Testis (tissue), 3 donors: ENCODE data around the gene TSPAN7. TPM values are rescaled to one million over a fixed set of nuclear protein-coding genes. Genes with fewer than 3 reads are reported as not detected.

Experiments used
- DNase-seq: peaks from one replicate; pipeline ENCODE4 v3.0.0-alpha.2; 2019
- H3K27ac ChIP-seq, 2 donors: fragments of 200-600 bp; sonication (generic); one replicate each; pipeline ENCODE4 v1.5.1; 2019
- H3K27me3 ChIP-seq: fragments of 200-600 bp; sonication (generic); one replicate; pipeline ENCODE4 v1.5.1; 2019
- H3K36me3 ChIP-seq: fragments of 200-600 bp; sonication (generic); one replicate; pipeline ENCODE4 v1.5.1; 2017; ENCODE audit warnings: low read depth; ENCODE audit errors: missing control alignments
- H3K4me1 ChIP-seq: fragments of 200-600 bp; sonication (generic); one replicate; pipeline ENCODE4 v1.5.1; 2019
- H3K4me3 ChIP-seq, 2 donors: fragments of 200-600 bp; sonication (generic); one replicate each; pipeline ENCODE4 v1.5.1; 2017 to 2019
- H3K9me3 ChIP-seq: fragments of 200-600 bp; sonication (generic); one replicate; pipeline ENCODE4 v1.5.1; 2017
- POLR2A ChIP-seq: fragments of 450-650 bp; IDR thresholded peaks from one replicate; pipeline ENCODE4 v1.6.1; 2017; ENCODE audit warnings: antibody characterized with exemption, mild to moderate bottlenecking, moderate library complexity
- WGBS, 2 donors: methylation state at CpG; one replicate each; pipeline ENCODE4 v1.1.5; 2018; 5-methylcytosine and 5-hydroxymethylcytosine counted together
- intact Hi-C: fragments of 100-400 bp; cut with DNase I; formaldehyde crosslinking; loops from one replicate; pipeline ENCODE4 v1.15.1; 2023; ENCODE audit warnings: low total_unique reads
- polyA plus RNA-seq: library from polyadenylated mRNA; stranded (reverse); fragments of 350-450 nt; fragmentation: Illumina TruSeq; extraction: RNeasy Lipid Tissue Mini Kit (QIAGEN cat#74804); gene quantifications from one replicate; pipeline ENCODE4 v1.2.3, GENCODE V29; 2014; ENCODE audit warnings: low read depth, low replicate concordance; ENCODE audit not compliant: insufficient read depth
- total RNA-seq, 2 donors: library from RNA; depleted of rRNA; stranded (reverse); fragments of >200 nt; gene quantifications; one replicate each; pipeline ENCODE4 v1.2.3, GENCODE V29; 2016
- TF ChIP-seq, protein P1 (sequence below), 3 experiments: fragments of 450-650 bp in 2 of 3; fragments of 200-600 bp in 1 of 3; sonication (generic) in 1 of 3; IDR thresholded peaks; one replicate each; pipeline ENCODE4 v1.5.1; 2016 to 2019; ENCODE audit warnings: antibody characterized with exemption in 3 of 3, mild to moderate bottlenecking in 2 of 3, moderate library complexity in 1 of 3

Gene TSPAN7
- total and polyA plus RNA-seq, 3 donors from 2014 or later = 5.7 to 21.5 (median 6.4) TPM

- Histone ChIP-seq H3K4me3 (no peak overlapping the region), H3K36me3 (no peaks in the 10 kb centered on the region), H3K27ac (no peak overlapping the region), H3K27me3 (no peaks in the 10 kb centered on the region), H3K9me3 (no peaks in the 10 kb centered on the region), H3K4me1 (no peaks in the 10 kb centered on the region)
- intact Hi-C loops = no loop called here
- WGBS, 2 donors = 49 to 58% methylated on average over 3 of the region's 3 CpGs
- TF ChIP-seq, protein P1, sequence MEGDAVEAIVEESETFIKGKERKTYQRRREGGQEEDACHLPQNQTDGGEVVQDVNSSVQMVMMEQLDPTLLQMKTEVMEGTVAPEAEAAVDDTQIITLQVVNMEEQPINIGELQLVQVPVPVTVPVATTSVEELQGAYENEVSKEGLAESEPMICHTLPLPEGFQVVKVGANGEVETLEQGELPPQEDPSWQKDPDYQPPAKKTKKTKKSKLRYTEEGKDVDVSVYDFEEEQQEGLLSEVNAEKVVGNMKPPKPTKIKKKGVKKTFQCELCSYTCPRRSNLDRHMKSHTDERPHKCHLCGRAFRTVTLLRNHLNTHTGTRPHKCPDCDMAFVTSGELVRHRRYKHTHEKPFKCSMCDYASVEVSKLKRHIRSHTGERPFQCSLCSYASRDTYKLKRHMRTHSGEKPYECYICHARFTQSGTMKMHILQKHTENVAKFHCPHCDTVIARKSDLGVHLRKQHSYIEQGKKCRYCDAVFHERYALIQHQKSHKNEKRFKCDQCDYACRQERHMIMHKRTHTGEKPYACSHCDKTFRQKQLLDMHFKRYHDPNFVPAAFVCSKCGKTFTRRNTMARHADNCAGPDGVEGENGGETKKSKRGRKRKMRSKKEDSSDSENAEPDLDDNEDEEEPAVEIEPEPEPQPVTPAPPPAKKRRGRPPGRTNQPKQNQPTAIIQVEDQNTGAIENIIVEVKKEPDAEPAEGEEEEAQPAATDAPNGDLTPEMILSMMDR (IDR thresholded peaks at IDR 0.05) = no peak
- no peak for TF ChIP-seq POLR2A
- no peak for DNase-seq
These were observed 38.7 kb downstream of the TSPAN7 start for GRCh38 chrX:38599796-38600755.

- H3K27me3 ChIP-seq = no peaks in the 10 kb centered on the region
- H3K4me3 ChIP-seq = no peak overlapping the region
- H3K4me1 ChIP-seq = no peaks in the 10 kb centered on the region
- TF ChIP-seq POLR2A = no peak
- TF ChIP-seq, protein P1 (IDR thresholded peaks at IDR 0.05) = no peak
- DNase-seq = no peak
- no peaks in the 10 kb centered on the region for H3K36me3 ChIP-seq
- intact Hi-C loops = no loop called here
- no peak overlapping the region for H3K27ac ChIP-seq
- H3K9me3 ChIP-seq = no peaks in the 10 kb centered on the region
These were observed 40.5 kb downstream of the TSPAN7 start for GRCh38 chrX:38601866-38602265.

DNA sequence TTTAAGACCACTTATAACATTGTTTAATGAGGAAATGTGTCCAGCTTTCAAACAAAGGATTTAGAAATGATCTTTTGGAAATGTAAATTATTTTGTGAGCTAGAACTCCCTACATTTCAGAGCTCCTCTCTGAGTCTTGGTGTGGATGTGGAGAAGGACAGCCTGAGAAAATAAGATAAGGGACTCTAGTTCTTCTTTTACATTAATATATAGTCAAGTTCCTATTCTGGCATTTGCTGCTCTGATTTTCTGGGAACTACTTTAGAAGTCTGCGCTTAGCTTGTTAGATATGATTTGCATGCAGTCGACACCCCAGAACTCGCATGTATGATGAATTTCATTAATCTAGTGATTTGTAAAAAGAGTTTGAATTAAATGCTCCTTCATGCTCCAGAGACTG, 45.5 kb downstream of the TSPAN7 start:
- Histone ChIP-seq H3K27ac (no peak overlapping the region), H3K9me3 (no peaks in the 10 kb centered on the region), H3K4me3 (no peak overlapping the region), H3K4me1 (no peaks in the 10 kb centered on the region), H3K36me3 (no peaks in the 10 kb centered on the region), H3K27me3 (no peaks in the 10 kb centered on the region)
- DNase-seq = no peak
- TF ChIP-seq POLR2A = no peak
- TF ChIP-seq, protein P1 (IDR thresholded peaks at IDR 0.05) = no peak
- WGBS, 2 donors = 86 to 100% methylated on average over 3 of the region's 3 CpGs
- intact Hi-C loops = no loop called here

DNA sequence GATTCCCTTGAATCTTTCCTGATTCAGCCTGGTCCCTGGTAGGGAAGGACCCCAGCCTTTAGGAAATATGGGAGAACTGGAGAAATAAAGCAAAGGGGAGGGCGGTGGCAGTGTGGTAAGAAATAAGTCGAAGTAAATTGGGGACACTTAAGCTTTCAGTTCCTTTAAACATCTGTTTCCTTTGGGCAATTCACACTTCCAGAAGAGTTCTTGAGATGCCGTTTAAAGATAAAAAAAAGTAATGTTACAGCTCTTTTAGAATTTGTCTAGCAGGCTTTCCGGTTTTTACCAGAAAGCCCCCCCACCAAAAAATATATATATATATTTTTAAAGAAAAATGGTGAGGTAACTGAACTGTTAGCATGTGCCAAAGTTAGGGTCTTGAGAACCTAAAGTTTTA, 46.6 kb downstream of the TSPAN7 start:
- TF ChIP-seq POLR2A = no peak
- TF ChIP-seq, protein P1 (IDR thresholded peaks at IDR 0.05) = no peak
- 56 to 59% methylated on average over 4 of the region's 4 CpGs for WGBS, 2 donors
- intact Hi-C loops = no loop called here
- H3K36me3 ChIP-seq = no peaks in the 10 kb centered on the region
- no peaks in the 10 kb centered on the region for H3K4me1 ChIP-seq
- DNase-seq = no peak
- no peak overlapping the region for H3K27ac ChIP-seq
- H3K4me3 ChIP-seq = no peak overlapping the region
- no peaks in the 10 kb centered on the region for H3K9me3 ChIP-seq
- no peaks in the 10 kb centered on the region for H3K27me3 ChIP-seq

GRCh38 chrX:38610849-38611248, 49.5 kb downstream of the TSPAN7 start:
- no peaks in the 10 kb centered on the region for H3K27me3 ChIP-seq
- DNase-seq = no peak
- no peak overlapping the region for H3K4me3 ChIP-seq
- WGBS, 2 donors = 90 to 96% methylated on average over 5 to 6 of the region's 6 CpGs
- TF ChIP-seq POLR2A = no peak
- TF ChIP-seq, protein P1 (IDR thresholded peaks at IDR 0.05) = no peak
- H3K36me3 ChIP-seq = no peaks in the 10 kb centered on the region
- no peaks in the 10 kb centered on the region for H3K9me3 ChIP-seq
- H3K4me1 ChIP-seq = no peaks in the 10 kb centered on the region
- intact Hi-C loops = no loop called here
- no peak overlapping the region for H3K27ac ChIP-seq
